Central memory CD4-positive, alpha-beta T cell (primary cell): ENCODE data around the gene MYO1A.
A peak's percentile ranks its signal among the peaks of the same experiment; 100 is the strongest.
"Not testable (repeated sequence)": the region's sequence is repeated elsewhere in the genome, so short reads cannot be mapped to it uniquely, and the experiment has no call there.

Source experiments
- DNase-seq: peaks from one replicate; pipeline ENCODE4 v3.0.0; 2022

MYO1A gene

DNA sequence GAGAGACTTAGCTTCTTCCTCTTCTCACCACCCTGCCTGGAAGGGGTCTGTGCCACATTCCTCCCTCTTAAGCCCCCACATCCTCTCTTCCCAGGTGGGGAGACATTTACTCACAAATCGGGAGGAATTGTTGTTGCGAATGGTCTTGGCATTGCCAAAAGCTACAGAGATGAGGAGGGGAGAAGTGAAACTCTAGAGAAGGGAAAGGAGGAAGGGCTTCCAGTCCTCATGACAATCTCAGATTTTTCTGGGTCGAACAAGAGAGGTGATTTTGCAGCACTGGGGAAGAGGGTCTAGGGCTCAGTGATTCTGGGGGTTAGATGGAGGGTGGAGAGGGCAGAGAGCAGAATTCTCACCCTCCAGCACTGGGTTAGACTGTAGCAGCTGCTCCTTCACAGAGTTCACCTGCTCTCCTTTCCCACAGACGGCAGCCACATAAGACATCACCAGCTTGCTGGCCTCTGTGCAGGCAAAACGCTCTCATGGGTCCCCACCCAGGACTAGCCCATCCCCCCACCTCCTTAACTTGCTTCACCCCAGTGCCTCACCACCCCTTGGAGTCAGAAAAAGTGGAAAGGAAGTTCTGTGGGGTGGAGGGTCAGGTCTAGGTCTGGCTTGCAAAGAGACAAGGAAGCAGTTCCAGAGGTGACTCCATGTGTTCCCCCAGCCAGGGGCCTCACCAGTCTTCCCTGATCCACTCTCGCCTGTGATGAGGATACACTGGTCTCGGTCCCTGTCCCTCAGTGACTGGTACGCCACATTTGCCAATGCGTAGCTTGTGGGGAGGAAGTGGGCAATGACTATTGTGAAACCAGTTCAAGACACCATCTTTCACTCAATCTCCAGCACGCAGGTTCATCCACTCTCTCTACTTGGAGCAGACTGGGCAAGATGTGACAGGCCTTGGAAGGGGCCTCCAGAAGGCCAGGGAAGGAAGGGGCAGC is 2.7 kb downstream of the MYO1A start:
- DNase-seq: peak; percentile 17

DNA sequence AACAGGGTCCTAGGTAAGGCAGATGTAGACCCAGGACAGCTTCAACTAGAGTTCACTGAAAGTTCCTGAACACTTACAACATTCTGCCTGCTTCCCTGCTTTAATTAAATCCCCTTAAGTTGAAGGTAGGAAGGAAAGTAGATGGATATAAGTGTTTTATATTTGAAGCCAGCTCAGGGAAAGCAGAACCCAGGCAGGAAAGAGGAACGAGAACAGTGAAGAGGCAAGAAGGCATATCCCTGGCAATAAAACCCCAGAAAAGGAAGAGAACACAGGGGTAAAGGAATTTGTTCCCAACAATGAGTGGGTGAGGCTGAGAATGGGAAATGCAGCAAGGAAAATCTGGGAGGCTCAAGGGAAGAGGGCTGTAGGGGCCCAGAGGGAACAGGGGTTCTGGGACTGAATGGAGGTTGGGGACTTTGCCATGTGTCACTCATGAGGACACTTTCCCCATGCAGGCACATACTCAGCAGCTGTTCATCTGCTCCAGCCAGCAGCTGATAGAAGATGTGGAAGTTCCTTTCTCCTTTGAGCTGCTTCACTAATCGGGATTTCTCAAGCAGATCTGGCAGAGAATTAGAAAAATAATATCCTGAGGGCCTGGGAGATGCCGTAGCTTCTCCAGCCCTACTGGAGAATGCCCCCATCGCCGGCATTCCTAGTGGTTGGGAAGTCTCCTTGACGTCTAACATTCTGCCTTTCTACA is 3.7 kb downstream of the MYO1A start:
- DNase-seq: no peak

- DNase-seq: no peak
Measured at GRCh38 chr12:57044889-57045288, 5.0 kb downstream of the MYO1A start.

DNA sequence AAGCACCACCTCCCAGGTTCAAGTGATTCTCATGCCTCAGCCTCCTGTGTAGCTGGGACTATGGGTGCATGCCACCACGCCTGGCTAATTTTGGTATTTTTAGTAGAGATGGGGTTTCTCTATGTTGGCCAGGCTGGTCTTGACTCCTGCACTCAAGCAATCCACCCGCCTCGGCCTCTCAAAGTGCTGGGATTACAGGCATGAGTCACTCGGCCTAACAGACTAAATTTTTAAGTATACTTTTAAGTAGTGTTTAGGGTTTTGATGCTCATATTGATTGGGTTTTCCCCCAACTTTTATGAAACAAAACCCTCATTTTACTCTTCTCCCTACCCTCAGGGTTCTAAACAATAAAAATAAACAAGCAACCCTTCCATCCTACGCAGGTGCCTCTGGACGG is 5.5 kb downstream of the MYO1A start:
- no peak for DNase-seq

GRCh38 chr12:57042695-57043094 is 7.2 kb downstream of the MYO1A start:
- no peak for DNase-seq

- no peak for DNase-seq
Measured at GRCh38 chr12:57040750-57041149, 9.2 kb downstream of the MYO1A start.

DNA sequence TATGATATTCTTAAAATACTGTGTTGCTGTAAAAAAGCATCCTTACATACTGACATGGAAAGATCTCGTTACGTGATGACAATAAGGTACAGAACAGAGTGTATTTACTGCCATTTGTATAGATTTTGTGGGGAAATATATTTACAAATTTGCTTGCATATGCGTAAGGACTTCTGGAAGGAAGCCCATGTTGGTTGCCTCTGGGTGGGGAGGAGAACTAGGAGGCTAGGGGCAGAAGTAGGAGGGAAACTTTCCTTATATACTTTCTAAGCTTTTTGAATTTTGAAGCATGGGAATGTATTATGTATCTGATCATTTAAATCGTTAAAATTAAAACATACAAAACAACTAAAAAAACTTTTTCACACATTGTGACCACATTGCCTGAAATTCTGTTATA is 9.7 kb downstream of the MYO1A start:
- DNase-seq: no peak

DNA sequence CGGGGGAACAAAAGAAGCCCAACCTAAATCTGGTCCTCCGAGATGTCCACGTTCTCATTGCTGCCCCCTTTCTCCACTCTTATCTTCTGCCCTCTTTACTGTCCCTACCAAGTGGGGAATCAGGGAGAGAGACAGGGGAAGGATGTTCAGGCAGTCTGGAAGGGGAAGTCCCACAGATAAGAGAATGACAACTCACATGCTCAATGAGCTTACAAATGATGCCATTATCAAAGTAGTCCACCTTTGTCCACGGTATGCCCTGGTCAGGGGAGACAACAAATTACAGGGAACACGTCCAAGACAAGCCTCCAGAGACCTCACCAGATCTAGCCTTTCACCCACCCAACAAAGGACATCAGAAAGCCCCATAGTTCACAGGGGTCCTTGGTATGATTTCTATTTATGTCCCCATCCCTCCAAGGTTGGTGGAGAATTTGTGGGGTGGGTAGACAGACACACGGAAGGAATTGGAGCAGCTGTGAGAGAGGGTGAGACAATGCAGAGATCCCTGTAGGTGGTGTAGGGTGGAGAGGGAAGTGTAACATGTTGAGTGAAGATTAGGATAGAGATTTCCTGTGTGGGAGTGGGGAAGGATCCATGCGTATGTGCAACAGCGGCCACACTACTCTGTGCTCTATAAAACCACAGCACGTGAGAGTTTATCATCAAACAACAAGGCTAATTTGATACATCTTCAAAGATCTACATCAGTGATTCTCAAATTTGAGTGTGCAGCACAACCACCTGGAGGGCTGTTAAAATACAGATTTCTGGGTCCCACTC is 10.7 kb downstream of the MYO1A start:
- no peak for DNase-seq

DNA sequence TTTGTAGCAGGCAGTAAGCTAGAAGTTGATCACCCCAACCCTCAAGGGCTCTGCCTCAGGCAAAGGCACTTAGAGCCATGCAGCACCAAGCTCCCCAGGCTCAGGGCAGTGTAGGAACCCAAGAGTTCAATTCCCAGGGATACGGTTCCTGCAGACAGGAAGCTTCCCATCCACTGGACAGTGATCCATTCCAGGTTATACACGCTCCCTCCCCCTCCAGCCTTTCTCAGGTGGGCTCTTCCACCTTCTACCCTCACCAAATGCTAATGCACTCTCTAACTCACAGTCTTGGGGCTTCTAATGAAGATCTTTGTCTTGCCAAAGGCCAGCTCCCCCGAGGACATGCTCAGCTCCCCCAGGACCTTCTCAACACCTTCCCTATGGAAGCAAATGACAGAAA is 12.7 kb downstream of the MYO1A start:
- no peak for DNase-seq

- no peak for DNase-seq
Measured at GRCh38 chr12:57033431-57033830, 16.5 kb downstream of the MYO1A start.

DNA sequence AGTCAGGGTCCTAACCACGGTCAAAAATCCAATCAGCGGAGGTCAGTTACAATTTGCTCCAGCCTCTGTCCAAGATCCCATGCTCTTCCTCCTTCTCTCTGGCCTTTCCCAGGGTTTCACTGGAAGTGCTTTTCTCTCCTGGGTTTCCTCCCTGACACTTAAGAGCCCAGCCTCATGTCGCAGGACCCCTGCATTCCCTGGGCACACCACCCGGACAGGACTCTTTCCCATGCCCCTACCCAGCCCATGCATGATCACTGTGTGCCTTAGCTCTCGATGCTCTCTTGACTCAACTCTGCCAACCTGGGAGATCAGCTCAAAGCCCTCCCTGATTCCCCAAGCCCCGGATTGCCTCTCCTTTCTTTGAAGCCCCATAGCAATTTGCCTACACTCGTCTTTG is 18.1 kb downstream of the MYO1A start:
- no peak for DNase-seq

DNA sequence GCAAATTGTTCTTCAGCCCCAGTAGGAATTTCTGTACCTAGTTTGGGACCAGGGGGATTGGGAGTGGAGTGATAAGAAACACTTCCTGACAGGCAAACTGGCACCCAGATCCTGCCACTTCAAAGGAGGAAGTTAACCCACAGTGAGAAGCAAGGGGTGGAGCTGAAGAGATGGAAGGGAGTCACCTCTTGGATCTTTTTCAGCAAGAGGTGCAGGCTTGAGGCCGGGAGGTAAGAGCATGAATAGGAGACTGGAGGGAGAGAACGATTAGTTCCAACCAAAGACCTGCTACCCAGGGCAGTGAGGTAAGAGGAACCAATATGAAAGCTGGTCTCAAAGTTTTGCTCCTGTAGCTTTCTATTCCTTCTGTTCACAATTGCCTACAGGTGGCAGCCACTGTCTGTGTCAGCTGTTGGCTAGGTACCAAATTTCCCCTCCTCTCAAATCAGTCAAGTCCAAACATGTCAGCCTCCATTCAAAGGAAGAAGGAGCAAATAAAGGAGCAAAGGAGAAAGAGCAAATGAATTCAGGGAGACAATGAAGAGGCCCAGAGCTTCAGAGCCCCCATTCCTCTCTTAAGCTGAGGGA is 18.7 kb downstream of the MYO1A start:
- peak; percentile 10 for DNase-seq

- DNase-seq: no peak
Measured at GRCh38 chr12:57029457-57029856, 20.5 kb downstream of the MYO1A start.

- DNase-seq: no peak
Measured at GRCh38 chr12:57027805-57028153, 22.1 kb downstream of the MYO1A start.

DNA sequence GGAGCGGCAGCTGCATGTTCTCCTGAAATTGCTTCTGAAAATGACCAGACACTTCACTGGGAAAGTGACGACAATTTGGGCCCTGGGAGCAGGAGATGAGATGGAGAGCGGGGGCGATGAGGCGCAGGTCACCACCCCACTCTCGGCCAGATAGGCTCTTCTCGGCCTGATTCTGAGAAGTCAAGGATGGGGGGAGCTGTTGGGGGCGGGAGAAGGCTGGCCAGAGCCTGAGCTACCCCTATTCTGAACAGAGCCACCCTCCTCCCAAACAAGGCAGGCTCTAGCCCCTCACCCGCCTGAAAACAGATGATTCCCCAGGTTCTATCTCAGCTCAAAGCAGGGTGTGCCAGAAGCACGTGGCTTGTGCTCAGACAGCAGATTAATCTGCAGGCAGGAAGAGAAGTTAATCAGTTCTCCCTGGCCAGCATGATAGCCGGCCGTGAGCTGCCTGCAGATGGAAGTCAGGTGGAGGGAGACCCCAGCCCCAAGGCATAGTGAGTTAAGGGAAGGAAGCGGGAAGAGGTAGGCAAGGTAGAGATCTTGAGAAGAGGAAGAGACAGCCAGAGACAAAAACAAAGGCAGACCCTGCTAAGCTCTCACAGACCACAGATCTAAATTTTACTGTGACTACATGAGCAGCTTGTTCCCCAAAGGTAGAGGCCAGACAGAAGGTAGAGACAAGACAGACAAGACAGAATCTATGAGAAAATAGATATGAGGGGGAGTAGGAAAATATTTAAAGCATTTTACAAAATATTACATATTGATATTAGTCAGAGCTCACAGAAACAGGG is 22.7 kb downstream of the MYO1A start:
- DNase-seq: no peak

- DNase-seq: no peak
Measured at GRCh38 chr12:57025196-57025595, 24.7 kb downstream of the MYO1A start.

DNA sequence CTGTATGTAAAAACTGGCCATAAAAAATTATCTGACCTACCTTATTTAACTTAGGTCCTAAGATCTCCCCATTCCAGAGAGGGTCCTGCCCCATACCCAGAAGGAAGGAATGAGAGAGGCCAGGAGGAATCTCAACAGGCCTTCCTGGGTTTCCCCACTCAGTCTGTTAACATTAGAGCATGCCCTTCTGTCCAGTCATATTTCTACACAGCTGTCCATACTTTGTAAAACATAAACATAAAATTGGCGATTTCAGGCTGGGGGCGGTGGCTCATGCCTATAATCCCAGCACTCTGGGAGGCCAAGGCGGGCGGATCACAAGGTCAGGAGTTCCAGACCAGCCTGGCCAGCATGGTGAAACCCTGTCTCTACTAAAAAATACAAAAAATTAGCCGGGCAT is 27.6 kb downstream of the MYO1A start:
- not testable (repeated sequence) for DNase-seq

DNA sequence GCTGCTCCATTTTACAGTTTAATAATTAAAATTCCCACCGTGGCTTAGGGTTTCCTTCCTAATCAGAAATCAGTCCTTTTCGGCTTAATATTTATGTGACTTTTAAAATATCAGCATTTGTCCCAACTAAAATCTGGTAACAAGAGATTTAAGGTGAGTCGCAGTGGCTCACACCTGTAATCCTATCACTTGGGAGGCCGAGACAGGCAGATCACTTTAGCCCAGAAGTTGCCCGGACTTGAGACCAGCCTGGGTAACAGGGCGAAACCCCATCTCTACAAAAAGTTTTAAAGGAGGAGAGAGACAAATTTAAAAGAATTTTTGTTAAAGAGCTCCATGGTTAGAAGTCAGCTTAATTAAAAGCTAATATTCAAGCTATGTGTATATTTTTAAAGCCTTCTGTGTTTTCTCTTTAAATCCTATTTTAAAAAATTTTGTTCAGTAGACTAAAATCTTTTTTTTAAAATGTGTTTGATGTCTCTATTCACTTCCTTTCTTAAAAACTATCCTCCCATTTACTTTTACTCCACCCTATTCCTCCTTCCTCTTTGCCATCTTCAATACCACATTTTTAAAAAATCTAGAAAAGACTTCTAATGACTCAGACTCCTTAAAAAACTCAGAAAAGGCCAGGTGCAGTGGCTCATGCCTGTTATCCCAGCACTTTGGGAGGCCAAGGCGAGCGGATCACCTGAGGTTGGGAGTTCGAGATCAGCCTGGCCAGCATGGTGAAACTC is 29.8 kb downstream of the MYO1A start:
- DNase-seq: no peak

- DNase-seq: no peak
Measured at GRCh38 chr12:57018906-57019305, 31.0 kb downstream of the MYO1A start.

GRCh38 chr12:57018353-57018752 is 31.6 kb downstream of the MYO1A start:
- not testable (repeated sequence) for DNase-seq

GRCh38 chr12:57016348-57016747 is 33.6 kb downstream of the MYO1A start, which contains the start of gene TAC3:
Gene TAC3 (minus strand): TSS chr12:57016529. CDS start chr12:57015797, 732 bp downstream.
- no peak for DNase-seq
